Fibroblast of lung (primary cell): Measurements from ENCODE around the gene DRD2. TPM values are rescaled to one million over a fixed set of nuclear protein-coding genes. Genes with fewer than 3 reads are reported as not detected.

Experiments used
- DNase-seq, 2 donors: peaks; one replicate each; pipeline versions ENCODE4 v3.0.0 to v3.0.0-alpha.2; 2010; ENCODE audit warnings: low read depth in 2 of 2
- H2AFZ ChIP-seq: 2 replicates; pipeline ENCODE4 v1.5.1; 2012; ENCODE audit warnings: low read length, control low read depth, inconsistent platforms
- H3K27ac ChIP-seq: 2 replicates; pipeline ENCODE4 v1.5.1; 2011; ENCODE audit warnings: low read length, control low read depth; ENCODE audit not compliant: insufficient read depth
- H3K27me3 ChIP-seq: 2 replicates; pipeline ENCODE4 v1.5.1; 2011; ENCODE audit warnings: mild to moderate bottlenecking, low read length; ENCODE audit not compliant: control insufficient read depth, insufficient read depth
- H3K36me3 ChIP-seq: 2 replicates; pipeline ENCODE4 v1.5.1; 2011; ENCODE audit warnings: low read length; ENCODE audit not compliant: control insufficient read depth, insufficient read depth
- H3K4me1 ChIP-seq: 2 replicates; pipeline ENCODE4 v1.5.1; 2011; ENCODE audit warnings: low read length; ENCODE audit not compliant: control insufficient read depth, insufficient read depth; ENCODE audit errors: extremely low read depth
- H3K4me2 ChIP-seq: 2 replicates; pipeline ENCODE4 v1.5.1; 2011; ENCODE audit warnings: low read length, control low read depth; ENCODE audit not compliant: insufficient read depth; ENCODE audit errors: extremely low read depth
- H3K4me3 ChIP-seq, 4 experiments: fragments of 200-600 bp in 1 of 4; sonication (generic) in 1 of 4; replicated peaks in 1 of 4; 2 replicates each; pipeline ENCODE4 v1.5.1; 2011 to 2016; ENCODE audit warnings: low read length in 4 of 4, low read depth in 3 of 4, mild to moderate bottlenecking in 3 of 4, control low read depth in 2 of 4, inconsistent platforms in 1 of 4, mixed read lengths in 1 of 4; ENCODE audit not compliant: insufficient read depth in 1 of 4; ENCODE audit errors: control extremely low read depth in 1 of 4
- H3K79me2 ChIP-seq: 2 replicates; pipeline ENCODE4 v1.5.1; 2012; ENCODE audit warnings: mild to moderate bottlenecking, low read length, inconsistent platforms; ENCODE audit not compliant: control insufficient read depth, insufficient read depth
- H3K9ac ChIP-seq: 2 replicates; pipeline ENCODE4 v1.5.1; 2011; ENCODE audit warnings: mild to moderate bottlenecking, low read length, control low read depth; ENCODE audit not compliant: insufficient read depth
- H3K9me3 ChIP-seq: 2 replicates; pipeline ENCODE4 v1.5.1; 2012; ENCODE audit warnings: low read depth, low read length; ENCODE audit not compliant: control insufficient read depth, insufficient read depth
- H4K20me1 ChIP-seq: 2 replicates; pipeline ENCODE4 v1.5.1; 2011; ENCODE audit warnings: low read length; ENCODE audit not compliant: control insufficient read depth, insufficient read depth; ENCODE audit errors: extremely low read depth
- CTCF ChIP-seq, 2 donors: IDR thresholded peaks in 1 of 2; conservative IDR thresholded peaks in 1 of 2; 1 replicate in 1 of 2; 2 replicates in 1 of 2; pipeline ENCODE4 v1.5.1; 2011 to 2012; ENCODE audit warnings: low read length in 2 of 2, control low read depth in 1 of 2, inconsistent platforms in 1 of 2, low read depth in 1 of 2, mild to moderate bottlenecking in 1 of 2
- EZH2 ChIP-seq: IDR thresholded peaks from 2 replicates; pipeline ENCODE4 v1.5.1; 2012; ENCODE audit warnings: low read length, control low read depth, mild to moderate bottlenecking; ENCODE audit errors: missing control alignments
- polyA plus RNA-seq, 2 donors: library from polyadenylated mRNA; depleted of rRNA in 1 of 2; stranded (reverse) in 1 of 2; unstranded in 1 of 2; fragments of >200 nt; gene quantifications; 2 replicates each; pipeline ENCODE4 v1.2.1, GENCODE V29; 2011 to 2012; ENCODE audit warnings: missing spikeins in 1 of 2
- total RNA-seq: library from RNA; depleted of rRNA; stranded (reverse); fragments of >200 nt; gene quantifications from 2 replicates; pipeline ENCODE4 v1.2.1, GENCODE V29; 2014

The DRD2 gene
- total and polyA plus RNA-seq, 2 donors (not counting 1 experiment from before 2014, with no cell fraction given), result not detected

- Histone ChIP-seq H2AFZ (no peak overlapping the region), H3K4me1 (no peaks in the 10 kb centered on the region), H3K9ac (no peak overlapping the region), H3K79me2 (no peaks in the 10 kb centered on the region), H3K27me3 (peaks cover 3% of the 10 kb centered on the region), H4K20me1 (no peaks in the 10 kb centered on the region), H3K27ac (no peak overlapping the region), H3K4me3 (no peak overlapping the region), H3K9me3 (no peaks in the 10 kb centered on the region), H3K4me2 (no peak overlapping the region), H3K36me3 (no peaks in the 10 kb centered on the region)
- TF ChIP-seq CTCF (conservative IDR thresholded peaks at IDR 0.05 in 1 of 2, IDR thresholded peaks at IDR 0.05 in 1 of 2; ENCODE audit: low read depth in 1 of 2, low read length in 2 of 2), result no peak
- no peak for TF ChIP-seq EZH2
- no peak for DNase-seq
These were observed 34.4 kb downstream of the DRD2 start for GRCh38 chr11:113440816-113441215.

GRCh38 chr11:113436672-113437252, 38.4 kb downstream of the DRD2 start:
- no peaks in the 10 kb centered on the region for H3K4me1 ChIP-seq
- no peak for TF ChIP-seq EZH2
- H3K36me3 ChIP-seq, result no peaks in the 10 kb centered on the region
- no peak overlapping the region for H3K9ac ChIP-seq
- no peak overlapping the region for H3K27ac ChIP-seq
- no peaks in the 10 kb centered on the region for H3K79me2 ChIP-seq
- H3K4me3 ChIP-seq, result no peak overlapping the region
- H3K9me3 ChIP-seq, result no peaks in the 10 kb centered on the region
- no peak overlapping the region for H3K4me2 ChIP-seq
- DNase-seq, result no peak
- no peak overlapping the region for H2AFZ ChIP-seq
- no peaks in the 10 kb centered on the region for H3K27me3 ChIP-seq
- no peaks in the 10 kb centered on the region for H4K20me1 ChIP-seq

DNA sequence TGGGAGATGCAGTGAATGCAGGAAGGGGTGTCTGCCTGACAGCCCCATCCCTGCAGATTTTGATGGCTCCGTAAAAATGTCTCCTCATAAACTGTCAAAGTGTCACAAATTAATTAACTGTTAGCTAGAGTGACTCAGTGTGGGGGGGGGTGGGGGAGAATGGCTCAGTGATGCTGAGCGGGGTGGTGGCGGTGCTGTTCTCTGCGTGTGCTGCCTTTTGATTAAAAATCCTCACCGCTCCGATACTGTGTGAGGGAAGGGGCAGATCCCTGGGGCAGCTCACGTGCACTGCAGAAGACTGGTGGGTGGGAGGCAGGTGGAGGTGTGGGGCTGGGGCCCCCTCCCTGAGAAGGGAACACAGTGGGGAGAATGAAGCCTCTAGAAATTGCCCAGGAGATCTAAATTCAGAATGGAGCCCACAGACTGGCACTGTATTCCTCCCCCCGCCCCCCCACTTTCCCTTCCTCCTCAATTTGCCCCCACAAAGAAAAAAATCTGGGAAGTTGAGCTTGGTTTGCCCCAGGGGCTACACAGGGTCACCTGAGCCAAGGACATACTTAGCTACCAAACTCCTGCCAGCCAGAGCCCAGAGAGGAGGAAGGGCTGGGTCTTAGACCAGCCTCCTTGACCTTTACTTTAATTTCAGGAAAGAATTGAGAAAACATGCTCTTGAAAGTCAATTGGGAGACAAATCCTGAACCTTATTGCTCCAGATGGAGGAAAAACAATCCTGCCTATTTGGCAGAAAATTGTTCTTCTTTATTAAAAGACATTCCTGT, 39.8 kb downstream of the DRD2 start:
- TF ChIP-seq EZH2 (no peak), CTCF (conservative IDR thresholded peaks at IDR 0.05 in 1 of 2, IDR thresholded peaks at IDR 0.05 in 1 of 2; ENCODE audit: low read depth in 1 of 2, low read length in 2 of 2) (no peak)
- no peaks in the 10 kb centered on the region for H3K4me1 ChIP-seq

More for the DNA sequence above, 39.8 kb downstream of the DRD2 start:
- H3K9ac ChIP-seq, result no peak overlapping the region
- no peaks in the 10 kb centered on the region for H3K36me3 ChIP-seq
- no peak overlapping the region for H3K27ac ChIP-seq
- no peaks in the 10 kb centered on the region for H3K79me2 ChIP-seq
- no peak overlapping the region for H3K4me3 ChIP-seq
- no peak overlapping the region for H3K4me2 ChIP-seq
- H3K9me3 ChIP-seq, result no peaks in the 10 kb centered on the region
- H4K20me1 ChIP-seq, result no peaks in the 10 kb centered on the region
- H3K27me3 ChIP-seq, result no peaks in the 10 kb centered on the region
- H2AFZ ChIP-seq, result no peak overlapping the region
- no peak for DNase-seq
